Measurements from ENCODE around the gene ATP4A. TPM values are rescaled to one million over a fixed set of nuclear protein-coding genes. Genes with fewer than 3 reads are reported as not detected.
A peak's percentile ranks its signal among the peaks of the same experiment; 100 is the strongest.

The ATP4A gene
- total RNA-seq, 1 donor from 2014 or later = not detected

DNA sequence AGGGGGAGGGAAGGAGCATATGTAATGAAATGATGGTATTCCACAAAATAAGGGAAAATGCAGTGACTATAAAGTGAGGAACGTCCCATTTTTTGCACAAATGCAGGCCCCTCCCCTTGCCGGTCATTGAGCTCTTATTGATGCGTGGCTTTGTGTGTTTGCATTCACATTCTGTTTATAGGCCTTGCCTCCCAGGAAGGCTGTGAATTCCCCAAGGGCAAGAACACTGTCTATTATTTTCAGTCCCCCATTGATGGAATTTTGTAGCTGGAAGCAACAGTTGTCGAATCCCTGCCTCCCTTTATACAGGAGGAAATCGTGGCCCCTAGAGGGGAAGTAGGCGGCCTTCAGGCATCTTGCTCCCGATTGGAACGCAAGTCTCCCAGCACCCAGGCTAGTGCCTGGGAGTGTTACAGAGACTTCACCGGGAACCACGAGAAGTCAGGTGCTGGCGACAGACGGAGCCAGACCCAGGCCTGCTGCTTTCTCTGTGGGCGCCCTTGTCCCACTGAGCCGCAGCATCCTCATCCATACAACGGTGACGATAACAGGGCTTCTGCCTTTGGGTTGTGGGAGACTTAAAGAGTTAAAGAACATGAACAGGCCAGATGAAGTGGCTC, 42.2 kb downstream of the ATP4A start:
- no peak overlapping the region for H3K27ac ChIP-seq (ENCODE audit: low read depth, low read length)
- no peak for DNase-seq (ENCODE audit: low read depth)
- no peak for FAIRE-seq
- no peak overlapping the region for H3K9ac ChIP-seq (ENCODE audit: low read length)
- H3K4me2 ChIP-seq (ENCODE audit: low read length) = no peak overlapping the region
- H3K4me1 Mint-ChIP-seq (ENCODE audit: low read depth, unreplicated experiment) = peaks cover 8% of the 10 kb centered on the region
- peaks cover 20% of the 10 kb centered on the region for H3K27me3 Mint-ChIP-seq (ENCODE audit: low read depth, unreplicated experiment)
- H3K9me3 Mint-ChIP-seq (ENCODE audit: unreplicated experiment) = no peaks in the 10 kb centered on the region
- peaks cover 2% of the 10 kb centered on the region for H3K27me3 ChIP-seq (ENCODE audit: insufficient read depth, low read length)
- H4K20me1 ChIP-seq (ENCODE audit: insufficient read depth, low read length) = no peaks in the 10 kb centered on the region
- H3K4me1 ChIP-seq (ENCODE audit: insufficient read depth, low read length) = peaks cover 10% of the 10 kb centered on the region
- no peaks in the 10 kb centered on the region for H3K9me3 ChIP-seq (ENCODE audit: insufficient read depth, low read depth, low read length)
- H3K4me3 Mint-ChIP-seq (ENCODE audit: unreplicated experiment) = no peak overlapping the region
- no peak overlapping the region for H3K4me3 ChIP-seq (ENCODE audit: insufficient read depth, low read depth, low read length)
- H3K27ac Mint-ChIP-seq (ENCODE audit: unreplicated experiment) = no peak overlapping the region
- H3K36me3 Mint-ChIP-seq (ENCODE audit: low read depth, unreplicated experiment) = no peaks in the 10 kb centered on the region
- TF ChIP-seq, protein P1, sequence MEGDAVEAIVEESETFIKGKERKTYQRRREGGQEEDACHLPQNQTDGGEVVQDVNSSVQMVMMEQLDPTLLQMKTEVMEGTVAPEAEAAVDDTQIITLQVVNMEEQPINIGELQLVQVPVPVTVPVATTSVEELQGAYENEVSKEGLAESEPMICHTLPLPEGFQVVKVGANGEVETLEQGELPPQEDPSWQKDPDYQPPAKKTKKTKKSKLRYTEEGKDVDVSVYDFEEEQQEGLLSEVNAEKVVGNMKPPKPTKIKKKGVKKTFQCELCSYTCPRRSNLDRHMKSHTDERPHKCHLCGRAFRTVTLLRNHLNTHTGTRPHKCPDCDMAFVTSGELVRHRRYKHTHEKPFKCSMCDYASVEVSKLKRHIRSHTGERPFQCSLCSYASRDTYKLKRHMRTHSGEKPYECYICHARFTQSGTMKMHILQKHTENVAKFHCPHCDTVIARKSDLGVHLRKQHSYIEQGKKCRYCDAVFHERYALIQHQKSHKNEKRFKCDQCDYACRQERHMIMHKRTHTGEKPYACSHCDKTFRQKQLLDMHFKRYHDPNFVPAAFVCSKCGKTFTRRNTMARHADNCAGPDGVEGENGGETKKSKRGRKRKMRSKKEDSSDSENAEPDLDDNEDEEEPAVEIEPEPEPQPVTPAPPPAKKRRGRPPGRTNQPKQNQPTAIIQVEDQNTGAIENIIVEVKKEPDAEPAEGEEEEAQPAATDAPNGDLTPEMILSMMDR (IDR thresholded peaks at IDR 0.05; ENCODE audit: insufficient read depth, low read depth, low read length) = no peak
- TF ChIP-seq EZH2 (IDR thresholded peaks at IDR 0.05; ENCODE audit: insufficient read depth, low read length) = no peak
- H2AFZ ChIP-seq (ENCODE audit: low read depth, low read length) = no peak overlapping the region
- no peaks in the 10 kb centered on the region for H3K79me2 ChIP-seq (ENCODE audit: insufficient read depth, low read length)
- no peaks in the 10 kb centered on the region for H3K36me3 ChIP-seq (ENCODE audit: insufficient read depth, low read length)

DNA sequence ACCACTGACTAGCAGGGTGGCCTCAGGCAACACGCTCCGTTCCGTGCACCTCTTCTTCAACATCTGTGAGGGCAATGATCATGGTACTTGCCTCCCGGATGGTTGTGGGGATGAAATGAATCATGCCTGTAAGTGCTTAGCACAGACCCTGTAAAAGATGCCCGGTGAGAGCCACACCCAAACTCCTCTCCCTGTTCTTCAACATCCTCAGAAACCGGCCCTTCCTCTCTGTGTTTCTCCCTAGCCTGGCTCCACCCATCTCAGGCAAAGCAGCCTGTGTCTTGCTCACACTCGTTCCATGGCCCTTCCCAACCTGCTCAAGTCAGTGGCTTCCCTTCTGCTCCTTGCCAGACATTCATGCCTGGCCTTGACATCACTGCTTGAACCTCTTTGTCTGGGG, 44.2 kb downstream of the ATP4A start:
- H3K27ac ChIP-seq (ENCODE audit: low read depth, low read length) = no peak overlapping the region
- no peak overlapping the region for H3K4me2 ChIP-seq (ENCODE audit: low read length)
- H2AFZ ChIP-seq (ENCODE audit: low read depth, low read length) = no peak overlapping the region
- no peak overlapping the region for H3K4me3 Mint-ChIP-seq (ENCODE audit: unreplicated experiment)
- no peak for DNase-seq (ENCODE audit: low read depth)
- no peak overlapping the region for H3K27ac Mint-ChIP-seq (ENCODE audit: unreplicated experiment)
- H3K4me1 ChIP-seq (ENCODE audit: insufficient read depth, low read length) = peaks cover 10% of the 10 kb centered on the region
- no peaks in the 10 kb centered on the region for H3K36me3 Mint-ChIP-seq (ENCODE audit: low read depth, unreplicated experiment)
- no peaks in the 10 kb centered on the region for H3K36me3 ChIP-seq (ENCODE audit: insufficient read depth, low read length)
- no peak overlapping the region for H3K4me3 ChIP-seq (ENCODE audit: insufficient read depth, low read depth, low read length)
- H3K9me3 Mint-ChIP-seq (ENCODE audit: unreplicated experiment) = no peaks in the 10 kb centered on the region
- TF ChIP-seq, protein P1 (IDR thresholded peaks at IDR 0.05; ENCODE audit: insufficient read depth, low read depth, low read length) = no peak
- TF ChIP-seq EZH2 (IDR thresholded peaks at IDR 0.05; ENCODE audit: insufficient read depth, low read length) = no peak
- H3K79me2 ChIP-seq (ENCODE audit: insufficient read depth, low read length) = no peaks in the 10 kb centered on the region
- H3K4me1 Mint-ChIP-seq (ENCODE audit: low read depth, unreplicated experiment) = peaks cover 8% of the 10 kb centered on the region
- no peaks in the 10 kb centered on the region for H3K9me3 ChIP-seq (ENCODE audit: insufficient read depth, low read depth, low read length)
- FAIRE-seq = no peak
- no peak overlapping the region for H3K9ac ChIP-seq (ENCODE audit: low read length)
- H3K27me3 Mint-ChIP-seq (ENCODE audit: low read depth, unreplicated experiment) = peaks cover 11% of the 10 kb centered on the region
- H4K20me1 ChIP-seq (ENCODE audit: insufficient read depth, low read length) = no peaks in the 10 kb centered on the region
- no peaks in the 10 kb centered on the region for H3K27me3 ChIP-seq (ENCODE audit: insufficient read depth, low read length)

DNA sequence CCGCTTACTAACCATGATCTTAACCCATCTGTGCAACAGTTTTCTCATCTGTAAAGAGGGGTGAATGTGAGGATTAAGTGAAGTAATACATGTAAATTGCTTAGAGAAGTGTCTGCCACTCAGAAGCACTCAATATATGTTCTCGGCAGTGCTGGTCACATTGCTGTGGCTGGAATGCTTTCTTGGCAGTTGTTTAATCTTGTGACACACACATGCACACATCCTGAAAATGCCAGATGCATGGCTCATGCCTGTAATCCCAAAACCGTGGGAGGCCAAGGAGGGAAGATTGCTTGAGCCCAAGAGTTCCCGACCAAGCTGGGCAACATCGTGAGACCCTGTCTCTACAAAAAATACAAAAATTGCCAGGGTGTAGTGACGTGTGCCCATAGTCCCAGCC, 45.1 kb downstream of the ATP4A start:
- Mint-ChIP-seq H3K27ac (ENCODE audit: unreplicated experiment) (peak overlapping the region; percentile 83), H3K27me3 (ENCODE audit: low read depth, unreplicated experiment) (peaks cover 10% of the 10 kb centered on the region)

More for the DNA sequence above, 45.1 kb downstream of the ATP4A start:
- H3K27me3 ChIP-seq (ENCODE audit: insufficient read depth, low read length) = peaks cover 3% of the 10 kb centered on the region
- Mint-ChIP-seq H3K36me3 (ENCODE audit: low read depth, unreplicated experiment) (no peaks in the 10 kb centered on the region), H3K4me3 (ENCODE audit: unreplicated experiment) (no peak overlapping the region), H3K4me1 (ENCODE audit: low read depth, unreplicated experiment) (peaks cover 8% of the 10 kb centered on the region), H3K9me3 (ENCODE audit: unreplicated experiment) (no peaks in the 10 kb centered on the region)
- peak; percentile 90 for DNase-seq (ENCODE audit: low read depth)
- no peaks in the 10 kb centered on the region for H4K20me1 ChIP-seq (ENCODE audit: insufficient read depth, low read length)
- H3K4me3 ChIP-seq (ENCODE audit: insufficient read depth, low read depth, low read length) = no peak overlapping the region
- FAIRE-seq = peak; percentile 96
- H3K36me3 ChIP-seq (ENCODE audit: insufficient read depth, low read length) = no peaks in the 10 kb centered on the region
- no peaks in the 10 kb centered on the region for H3K79me2 ChIP-seq (ENCODE audit: insufficient read depth, low read length)
- no peaks in the 10 kb centered on the region for H3K9me3 ChIP-seq (ENCODE audit: insufficient read depth, low read depth, low read length)
- no peak for TF ChIP-seq EZH2 (IDR thresholded peaks at IDR 0.05; ENCODE audit: insufficient read depth, low read length)
- H3K27ac ChIP-seq (ENCODE audit: low read depth, low read length) = peak overlapping the region; percentile 46
- H3K4me1 ChIP-seq (ENCODE audit: insufficient read depth, low read length) = peaks cover 10% of the 10 kb centered on the region
- peak overlapping the region; percentile 72 for H3K4me2 ChIP-seq (ENCODE audit: low read length)
- H2AFZ ChIP-seq (ENCODE audit: low read depth, low read length) = peak overlapping the region; percentile 23
- peak overlapping the region; percentile 50 for H3K9ac ChIP-seq (ENCODE audit: low read length)
